Vagina (tissue), 2 donors: ENCODE results near the gene SLC5A4.
A peak's percentile ranks its signal among the peaks of the same experiment; 100 is the strongest.

Source experiments
- CTCF ChIP-seq, 3 experiments: fragments of 450-650 bp in 2 of 3; fragments of 200-600 bp in 1 of 3; sonication (generic) in 1 of 3; IDR thresholded peaks; one replicate each; pipeline ENCODE4 v1.5.1; 2017 to 2019; ENCODE audit warnings: antibody characterized with exemption in 3 of 3, mild to moderate bottlenecking in 2 of 3, moderate library complexity in 2 of 3
- POLR2A ChIP-seq, 2 donors: fragments of 450-650 bp; IDR thresholded peaks; one replicate each; pipeline ENCODE4 v1.6.1; 2017; ENCODE audit warnings: antibody characterized with exemption in 2 of 2, mild to moderate bottlenecking in 2 of 2, moderate library complexity in 2 of 2
- POLR2AphosphoS5 ChIP-seq, 2 donors: sonication (generic); formaldehyde crosslinking; IDR thresholded peaks; one replicate each; pipeline ENCODE4 v1.9.0; 2017; ENCODE audit warnings: antibody characterized with exemption in 2 of 2, mild to moderate bottlenecking in 2 of 2, low read depth in 1 of 2; ENCODE audit not compliant: insufficient read depth in 1 of 2

GRCh38 chr22:32265882-32266767, 11.0 kb upstream of the SLC5A4 start:
- TF ChIP-seq CTCF (IDR thresholded peaks at IDR 0.05) (peak in 2 of 3 experiments; percentile 46 to 56), POLR2AphosphoS5 (IDR thresholded peaks at IDR 0.05; ENCODE audit: insufficient read depth in 1 of 2, low read depth in 1 of 2) (no peak), POLR2A (IDR thresholded peaks at IDR 0.05) (no peak)
